ENCODE data around the gene RAET1L.
"Not testable (repeated sequence)": the region's sequence is repeated elsewhere in the genome, so short reads cannot be mapped to it uniquely, and the experiment has no call there.

Gene RAET1L

DNA sequence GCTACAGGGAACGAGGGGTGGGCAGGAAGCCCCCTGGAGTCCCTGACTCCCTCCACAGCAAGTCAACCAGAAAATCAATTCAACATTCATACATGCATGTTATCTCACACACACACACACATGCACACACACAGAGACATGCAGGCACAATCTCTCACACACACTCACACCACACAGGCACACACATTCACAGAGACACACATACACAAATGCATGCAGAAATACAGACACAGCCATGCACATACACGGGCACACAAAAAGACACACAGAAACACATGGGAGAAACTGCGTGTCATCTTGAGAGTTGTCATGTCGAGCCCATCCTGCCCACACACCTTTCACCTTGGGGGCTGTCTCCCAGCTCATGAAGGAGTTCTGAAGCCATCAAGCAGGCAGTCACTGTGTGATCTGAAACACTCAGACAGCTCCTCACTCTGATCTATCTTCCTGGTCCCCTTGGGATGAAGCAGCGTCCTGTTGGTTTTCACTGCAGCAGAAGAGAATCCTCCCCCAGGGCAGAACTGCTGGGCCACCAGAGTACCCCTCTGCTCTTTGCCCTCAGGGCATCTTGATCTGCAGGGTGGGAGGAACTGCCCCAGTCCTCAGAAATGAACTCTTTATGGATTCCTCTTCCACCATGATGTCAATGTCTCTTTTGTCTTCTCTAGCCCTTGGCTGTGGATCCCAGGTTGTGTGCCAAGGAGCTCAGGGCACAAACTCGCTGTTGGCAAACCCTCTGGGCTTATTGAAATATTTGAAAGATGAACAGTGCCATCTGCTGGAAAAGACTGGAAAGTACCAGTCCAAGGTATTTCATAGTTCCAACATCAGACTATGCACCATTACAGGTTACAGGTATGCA lies 8.8 kb downstream of the RAET1L start:
- peak in 2 of 3 donors; percentile 22 to 32 for DNase-seq (ENCODE audit: low read depth in 3 of 3, low spot score in 1 of 3)

DNA sequence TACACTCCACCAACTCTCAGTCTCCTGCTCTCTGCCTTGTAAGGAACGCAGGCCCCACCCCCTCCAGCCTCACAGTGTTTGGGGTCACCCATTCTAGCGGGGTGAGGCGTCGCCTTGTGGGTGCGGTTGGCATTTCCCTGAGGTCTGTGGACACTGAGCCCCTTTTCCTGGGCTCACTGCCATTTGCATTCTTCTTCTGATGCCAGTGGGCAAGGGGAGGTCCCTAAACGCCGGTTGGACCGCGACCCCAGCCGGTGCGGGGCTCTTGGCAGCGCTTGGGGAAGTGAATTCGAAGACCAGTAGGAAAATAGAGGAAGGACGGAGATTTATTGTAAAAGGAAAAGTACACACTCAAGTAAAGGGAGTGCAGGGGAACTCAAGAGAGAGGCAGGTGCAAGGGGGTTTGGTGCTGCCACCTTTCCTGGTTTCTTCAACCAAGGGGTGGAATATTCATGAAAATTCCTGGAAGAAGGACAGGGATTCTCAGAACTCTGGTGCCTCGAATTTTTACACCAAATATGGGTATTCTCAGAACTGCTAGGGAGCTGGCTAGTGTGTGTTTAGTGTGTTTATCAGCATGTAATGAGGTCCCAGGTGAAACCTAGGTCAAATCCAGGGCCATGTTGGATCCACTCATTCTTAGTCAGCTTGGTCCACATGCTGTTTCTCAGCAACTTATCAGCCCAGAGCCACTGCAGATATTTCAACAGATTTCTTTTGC lies 9.9 kb downstream of the RAET1L start:
- DNase-seq (ENCODE audit: low read depth in 3 of 3, low spot score in 1 of 3) = not testable (repeated sequence)

DNA sequence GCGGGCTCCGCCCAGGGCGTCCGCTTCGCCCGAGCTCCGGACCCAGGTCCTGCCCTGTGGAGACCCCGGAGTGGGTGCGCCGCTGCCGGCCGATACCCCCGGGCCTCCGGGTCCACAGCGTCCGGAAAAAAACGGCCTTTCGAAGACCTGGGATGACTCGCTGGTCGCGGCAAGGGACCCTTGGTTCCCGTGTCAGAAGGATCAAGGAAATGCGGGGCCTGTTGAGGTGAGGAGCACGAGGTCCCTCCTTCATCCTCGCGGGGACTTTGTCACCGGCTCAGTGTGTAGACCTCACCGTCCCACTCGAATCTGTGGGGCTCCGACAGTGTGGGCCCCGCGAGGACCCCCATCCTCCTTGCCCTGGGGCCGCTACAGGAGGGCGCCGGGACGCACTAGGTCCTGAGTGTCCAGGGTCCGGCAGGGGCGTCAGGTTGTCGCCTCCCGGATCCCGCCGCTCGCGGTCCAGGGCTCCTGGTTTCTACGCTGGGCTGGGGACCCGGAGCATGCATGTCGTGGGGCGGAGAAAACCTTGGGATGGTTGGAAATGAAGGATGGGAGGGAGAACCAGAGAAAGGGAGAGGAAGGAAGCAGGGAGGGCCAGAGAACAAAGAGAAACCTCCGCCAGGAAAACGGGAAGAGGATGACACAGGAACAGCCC lies 10.6 kb downstream of the RAET1L start:
- DNase-seq (ENCODE audit: low read depth in 3 of 3, low spot score in 1 of 3) = not testable (repeated sequence)

DNA sequence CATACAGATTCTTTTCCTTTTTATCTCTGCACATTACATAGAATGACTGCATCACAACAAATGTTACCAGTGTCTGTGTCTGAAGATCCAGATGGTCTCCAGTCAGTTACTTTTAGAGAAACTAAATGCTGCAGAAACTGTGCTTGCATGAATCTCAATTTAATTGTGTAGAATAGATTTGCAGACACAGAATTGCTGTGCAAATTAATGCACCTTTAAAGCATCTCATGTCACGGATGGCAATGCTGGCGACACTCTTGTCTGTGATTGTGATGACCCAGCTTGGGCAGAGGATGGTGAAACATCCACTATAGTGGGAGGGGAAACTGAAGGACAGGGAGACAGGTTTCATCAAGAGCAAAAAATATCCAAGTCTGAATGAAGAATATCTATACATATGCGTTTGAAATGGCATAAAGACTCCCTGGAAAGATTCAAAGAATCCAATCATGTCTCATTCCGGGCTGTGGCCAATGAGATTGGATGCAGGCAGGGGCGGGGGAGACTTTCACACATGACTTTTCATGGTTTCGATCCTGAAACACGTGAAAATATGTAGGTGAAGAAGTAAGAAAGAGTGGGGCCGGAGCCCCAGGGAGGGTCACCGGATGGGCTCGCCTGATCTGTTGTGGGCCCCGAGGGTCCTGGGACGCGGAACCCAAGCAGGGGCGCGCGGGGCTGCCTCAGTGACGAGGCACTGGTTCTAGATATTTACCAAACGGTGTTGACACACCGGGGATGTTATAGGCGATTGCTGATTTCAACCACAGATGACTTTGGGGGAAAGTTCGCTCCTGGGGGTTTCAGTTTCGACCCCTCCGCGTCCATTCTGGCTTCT lies 11.3 kb downstream of the RAET1L start:
- not testable (repeated sequence) for DNase-seq (ENCODE audit: low read depth in 3 of 3, low spot score in 1 of 3)

DNA sequence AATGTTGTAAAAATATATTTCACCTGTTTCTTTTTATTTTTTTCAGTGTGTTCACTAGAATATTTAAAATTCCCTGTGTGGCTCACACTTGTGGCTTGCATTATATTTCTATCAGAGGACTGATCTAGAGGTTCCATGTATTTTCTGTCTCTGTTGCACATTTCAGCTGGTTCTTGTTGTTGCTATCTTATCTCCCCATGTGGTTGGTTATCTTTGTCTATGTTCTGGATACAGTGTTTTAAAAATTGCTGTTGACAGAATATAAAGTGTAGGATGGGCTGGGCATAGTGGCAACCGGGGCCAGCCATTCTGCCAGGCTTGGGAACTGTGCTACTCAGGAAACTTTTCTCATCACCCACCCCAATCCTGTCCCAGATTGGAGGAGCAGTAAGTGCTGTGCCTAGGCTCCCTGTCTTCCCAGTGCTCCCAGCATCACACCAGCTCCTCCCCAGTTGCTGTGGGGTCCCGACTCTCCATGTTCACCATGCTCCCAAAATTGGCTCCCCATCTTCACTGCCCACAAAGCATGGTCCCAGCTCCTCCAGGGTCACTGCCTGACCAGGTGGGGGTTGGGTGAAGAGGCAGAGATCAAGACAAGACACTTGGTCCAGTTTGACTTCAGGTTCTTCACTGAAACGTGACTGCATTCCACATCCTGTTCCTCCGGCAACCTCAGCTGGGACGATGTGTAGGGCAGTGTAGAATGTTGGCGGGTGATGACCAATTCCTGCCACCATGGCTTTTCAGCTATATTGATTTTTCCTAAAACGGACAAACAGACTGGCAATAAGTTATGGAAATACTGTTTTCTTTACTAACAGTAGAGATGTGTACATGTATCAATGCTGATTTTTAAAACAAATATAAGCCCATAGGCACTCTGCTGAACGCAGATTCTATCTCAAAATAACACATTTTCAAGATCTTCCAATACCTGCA lies 12.2 kb downstream of the RAET1L start:
- not testable (repeated sequence) for DNase-seq (ENCODE audit: low read depth in 3 of 3, low spot score in 1 of 3)

DNA sequence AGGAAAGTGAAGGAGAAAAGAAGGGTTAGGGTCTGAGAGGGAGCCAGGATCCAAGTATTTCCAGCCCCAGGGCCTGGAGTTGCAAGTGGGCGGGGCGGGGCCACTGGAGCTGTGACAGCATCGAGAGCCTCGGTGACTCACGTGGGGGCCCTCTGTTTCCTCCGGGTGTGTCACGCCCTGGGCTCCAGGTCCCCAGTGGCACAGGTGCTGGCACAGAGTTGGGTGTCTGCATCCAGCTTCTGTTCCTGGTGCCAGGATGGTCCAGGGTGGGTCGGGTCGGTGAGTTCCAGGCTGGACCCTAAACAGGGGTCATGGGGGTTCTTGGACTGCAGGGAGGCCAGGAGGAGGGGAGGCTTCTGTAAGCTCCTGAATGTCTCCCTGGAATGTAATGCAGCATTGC lies 16.7 kb downstream of the RAET1L start:
- DNase-seq (ENCODE audit: low read depth in 3 of 3, low spot score in 1 of 3) = no peak

DNA sequence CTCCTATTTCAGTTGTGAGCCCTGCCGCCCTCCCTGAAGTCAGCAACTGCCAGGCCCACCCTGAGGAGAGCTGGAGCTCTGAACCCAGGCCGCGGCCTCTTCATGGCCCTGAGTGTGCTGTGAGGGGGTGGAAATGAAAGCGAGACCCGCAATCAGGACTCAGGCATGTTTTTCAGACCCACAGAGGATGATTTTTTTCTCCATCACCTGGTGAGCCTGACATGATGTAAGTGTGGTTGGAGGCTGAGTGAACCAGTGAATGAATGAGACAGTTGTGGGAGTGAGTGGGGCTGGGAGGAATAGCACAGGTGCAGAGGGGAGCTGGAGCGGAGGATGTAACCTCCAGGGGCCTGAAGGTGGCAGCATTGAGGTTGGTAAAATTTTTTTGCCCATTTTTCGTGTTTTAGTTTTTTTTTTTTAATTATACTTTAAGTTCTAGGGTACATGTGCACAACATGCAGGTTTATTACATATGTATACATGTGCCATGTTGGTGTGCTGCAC lies 18.3 kb downstream of the RAET1L start:
- no peak for DNase-seq (ENCODE audit: low read depth in 3 of 3, low spot score in 1 of 3)

DNA sequence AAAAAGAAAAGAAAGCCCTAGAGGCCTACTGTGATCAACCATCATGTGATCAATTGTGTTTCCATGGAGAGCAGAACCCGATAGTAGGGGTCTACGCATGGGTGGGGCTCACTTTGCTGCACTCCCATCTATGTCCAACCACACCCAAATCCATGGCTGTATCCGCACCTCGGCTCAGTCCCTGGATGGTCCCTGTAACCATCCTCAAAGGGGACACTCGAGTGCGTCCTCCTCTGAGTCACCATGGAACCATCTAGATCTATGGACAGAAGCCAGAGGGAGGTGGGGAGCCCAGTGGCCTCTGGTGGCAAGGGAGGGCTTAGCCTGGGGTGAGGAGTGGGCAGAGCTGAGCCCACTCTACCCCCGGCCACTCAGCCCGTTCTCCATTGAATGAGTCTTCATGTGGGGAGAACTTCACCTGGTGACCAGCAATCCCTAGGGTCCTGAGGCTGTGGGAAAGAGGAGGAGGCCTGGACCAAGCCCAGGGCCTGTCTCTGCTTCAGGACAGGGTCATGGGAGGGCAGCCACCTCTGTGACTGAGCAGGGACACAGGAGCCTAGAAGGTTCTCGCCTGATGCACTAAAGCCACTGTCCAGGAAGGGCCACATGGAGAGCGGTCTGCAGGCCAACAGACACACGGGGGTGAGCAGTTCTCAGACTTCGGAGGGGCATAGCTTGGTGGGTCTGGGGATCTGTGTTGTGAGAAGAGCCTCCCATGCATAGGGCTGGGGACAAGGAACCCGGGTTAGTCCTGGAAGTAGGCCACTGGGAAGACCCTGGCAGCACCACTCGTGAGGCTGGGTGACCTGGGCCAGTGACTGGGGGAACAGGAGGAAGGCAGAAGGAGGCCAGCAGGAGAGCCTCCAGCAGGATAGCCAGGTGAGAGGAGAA lies 19.3 kb downstream of the RAET1L start:
- no peak for DNase-seq (ENCODE audit: low read depth in 3 of 3, low spot score in 1 of 3)

DNA sequence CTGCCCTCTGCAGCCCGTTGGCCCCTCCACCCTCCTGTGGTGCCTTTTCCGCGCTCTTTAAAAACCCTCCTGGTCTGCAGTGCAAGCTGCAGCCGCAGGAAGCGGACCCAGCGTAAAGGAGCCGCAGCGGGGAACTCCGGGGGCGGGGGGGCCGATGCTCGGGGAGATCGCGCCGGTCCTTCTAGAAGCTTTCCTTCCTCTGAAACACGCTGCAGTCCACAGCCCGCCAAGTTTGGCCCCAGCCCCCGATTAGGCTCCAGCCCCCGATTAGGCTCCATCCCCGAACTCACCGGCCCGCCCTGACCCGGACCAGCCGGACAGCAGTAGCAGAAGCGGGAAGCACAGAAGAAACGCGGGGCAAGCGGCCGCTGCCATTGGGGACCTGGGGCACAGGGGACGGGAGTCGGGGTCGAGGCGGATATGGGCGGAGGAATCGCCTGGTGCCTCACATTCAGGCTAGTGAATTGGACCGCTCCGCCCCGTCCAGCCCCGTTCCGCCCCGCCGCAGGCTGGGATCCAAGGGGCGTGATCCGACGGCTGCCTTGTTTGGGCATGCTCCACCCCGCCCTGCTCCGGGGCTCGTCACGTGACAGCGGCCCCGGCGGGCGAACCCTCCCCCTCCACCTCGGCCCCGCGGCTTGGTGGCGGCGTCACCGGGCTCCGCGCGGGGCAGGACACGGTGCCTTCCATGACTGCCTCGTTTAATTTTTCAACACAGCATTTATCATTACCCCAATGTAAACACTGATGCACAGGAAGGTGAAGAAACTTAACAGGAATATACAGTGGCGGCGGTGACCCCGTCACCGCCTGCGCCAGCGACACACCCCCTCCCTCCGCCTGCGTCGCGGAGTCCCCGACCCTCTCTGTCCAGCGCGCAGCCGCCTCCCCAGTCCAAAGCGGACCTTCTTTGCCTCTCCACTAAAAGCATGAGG lies 20.3 kb downstream of the RAET1L start:
- peak; percentile 66 to 73 (median 73) for DNase-seq (ENCODE audit: low read depth in 3 of 3, low spot score in 1 of 3)

DNA sequence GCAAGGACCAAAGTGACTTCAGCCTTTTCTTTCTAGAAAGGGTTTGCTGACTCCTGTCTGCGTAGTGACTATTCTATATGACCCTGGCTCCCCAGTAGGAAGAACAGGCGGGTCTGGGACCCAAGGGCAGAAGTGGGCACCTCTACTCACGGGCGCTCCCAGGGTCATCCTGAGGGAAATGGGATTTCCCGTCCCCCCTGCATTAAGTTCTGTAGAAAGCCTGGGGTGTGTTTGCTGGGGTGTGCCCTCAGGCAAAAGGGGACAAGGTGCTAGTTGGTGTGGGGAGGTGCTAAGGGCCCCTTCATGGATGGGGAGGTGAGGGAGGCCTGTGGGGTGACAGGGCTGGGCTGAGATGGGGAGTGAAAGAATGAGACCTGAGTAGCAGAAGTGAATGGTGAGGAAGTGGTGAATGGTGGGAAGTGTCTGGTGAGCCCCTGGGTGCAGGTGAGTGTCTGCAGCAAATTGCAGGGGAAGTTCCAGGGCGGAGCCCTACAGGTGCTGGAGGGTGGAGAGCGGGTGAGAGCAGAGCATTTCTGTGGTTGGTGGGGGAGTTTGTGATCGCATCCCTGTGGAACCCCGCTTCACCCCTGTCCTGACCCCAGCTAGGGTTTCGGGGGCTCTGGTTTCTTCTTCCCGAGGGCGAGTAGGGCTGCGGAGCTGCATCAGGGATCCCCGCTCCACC lies 21.1 kb downstream of the RAET1L start:
- no peak for DNase-seq (ENCODE audit: low read depth in 3 of 3, low spot score in 1 of 3)

DNA sequence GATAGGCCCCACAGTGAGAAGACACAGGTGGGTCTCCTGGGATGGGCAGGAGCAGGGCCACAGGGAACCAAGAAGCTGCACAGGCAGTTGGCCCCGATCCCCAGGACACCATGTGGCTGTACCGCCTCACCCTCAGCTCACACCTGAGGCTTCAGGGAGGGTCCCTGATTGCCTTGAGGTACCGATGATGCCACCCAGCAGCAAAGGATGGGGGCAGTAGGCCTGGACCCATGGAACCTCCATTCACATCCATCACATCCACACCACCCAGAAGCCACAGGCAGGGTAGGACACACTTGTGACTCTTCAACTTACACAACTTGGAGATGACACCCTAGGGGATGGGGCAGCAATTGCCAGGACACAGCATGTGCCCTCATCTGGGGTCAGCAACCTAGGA lies 21.7 kb downstream of the RAET1L start:
- not testable (repeated sequence) for DNase-seq (ENCODE audit: low read depth in 3 of 3, low spot score in 1 of 3)

DNA sequence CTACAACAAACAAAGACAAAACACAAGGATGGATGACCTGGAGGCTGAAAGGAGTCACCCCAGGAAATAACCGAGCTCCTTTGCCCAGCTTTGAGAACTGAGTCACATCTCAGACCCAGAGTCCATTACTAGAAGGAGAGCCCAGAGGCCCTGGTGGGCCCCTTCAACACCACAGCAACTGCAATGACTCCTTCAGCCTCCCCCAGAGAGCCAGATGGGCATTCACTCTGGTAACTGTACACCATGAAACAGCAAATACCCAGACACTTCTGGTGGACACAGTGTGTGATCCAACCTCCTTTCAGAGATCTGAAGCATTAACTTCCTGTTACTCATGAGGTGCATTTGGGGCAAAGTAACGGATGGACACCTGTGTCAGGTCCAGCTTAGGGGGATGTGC lies 22.6 kb downstream of the RAET1L start:
- DNase-seq (ENCODE audit: low read depth in 3 of 3, low spot score in 1 of 3) = no peak

DNA sequence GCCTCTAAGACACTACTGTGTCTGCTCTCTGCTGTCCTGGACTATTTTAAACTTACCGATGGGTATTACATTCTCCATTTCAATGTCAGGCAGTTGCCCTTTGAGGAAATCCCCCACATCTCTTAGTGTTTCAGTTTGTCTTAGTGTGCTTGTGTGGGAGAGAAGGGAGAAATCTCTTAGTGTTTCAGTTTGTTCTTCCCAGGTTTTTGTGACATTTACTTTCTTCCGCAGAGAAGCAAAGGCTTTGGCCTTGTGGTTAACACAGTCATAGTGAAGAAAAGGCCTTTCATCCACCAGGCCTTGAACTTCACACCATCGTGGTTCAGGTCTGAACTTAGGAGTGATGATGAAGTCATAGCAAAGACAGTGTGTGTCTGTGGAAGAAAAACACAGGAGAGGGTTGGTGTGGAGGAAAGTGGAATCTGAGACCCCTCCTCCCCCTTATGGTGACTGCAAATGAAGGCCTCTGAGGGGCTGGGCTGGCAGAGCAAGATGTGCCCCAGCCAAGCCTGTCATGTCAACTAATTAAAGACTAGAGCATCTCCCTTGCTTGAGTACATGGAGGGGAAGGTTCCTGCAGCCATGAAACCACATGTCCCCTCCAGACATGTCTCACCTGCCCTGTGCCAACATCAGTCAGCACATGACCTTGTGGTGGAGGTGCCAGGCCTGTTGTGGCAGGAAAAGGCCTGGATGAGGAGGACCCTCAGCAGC lies 23.9 kb downstream of the RAET1L start:
- no peak for DNase-seq (ENCODE audit: low read depth in 3 of 3, low spot score in 1 of 3)

DNA sequence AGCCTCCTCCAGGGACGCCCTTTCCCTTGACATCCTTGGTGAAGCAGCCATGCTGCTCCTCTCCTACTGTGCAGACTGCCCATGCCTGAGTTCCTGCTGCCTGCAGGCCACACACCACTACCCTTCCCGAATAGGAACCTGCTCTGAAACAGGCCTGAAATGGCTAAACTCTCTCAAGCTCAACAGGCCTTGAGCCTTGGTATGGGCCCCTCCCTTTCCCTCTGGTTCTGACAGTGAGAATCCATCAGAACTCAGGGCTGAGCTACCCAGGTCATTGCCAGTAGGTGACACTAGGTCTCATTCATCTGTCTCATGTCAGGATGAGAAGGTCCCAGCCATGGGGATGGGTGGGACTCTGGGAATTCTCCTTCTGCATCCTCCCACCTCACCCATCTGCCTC lies 25.7 kb downstream of the RAET1L start:
- no peak for DNase-seq (ENCODE audit: low read depth in 3 of 3, low spot score in 1 of 3)

DNA sequence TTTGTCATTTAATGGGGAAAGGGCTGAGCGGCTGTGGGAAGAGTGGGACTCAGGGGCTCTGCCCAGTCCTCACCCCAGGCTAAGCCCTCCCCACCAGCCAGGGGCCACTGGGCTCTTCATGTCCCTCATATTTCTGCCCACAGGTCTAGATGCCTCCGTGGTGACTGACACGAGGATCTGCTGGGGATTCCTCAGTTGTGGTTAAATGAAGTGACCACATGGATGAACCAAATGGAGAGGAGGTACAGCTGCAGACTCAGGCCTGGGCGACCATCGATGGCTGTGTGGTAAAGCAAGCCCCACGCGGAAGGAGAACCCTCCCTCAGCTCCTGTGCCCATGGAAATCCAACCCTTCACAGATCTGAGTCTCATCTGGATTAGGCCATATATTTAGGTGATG lies 29.4 kb downstream of the RAET1L start:
- no peak for DNase-seq (ENCODE audit: low read depth in 3 of 3, low spot score in 1 of 3)

DNA sequence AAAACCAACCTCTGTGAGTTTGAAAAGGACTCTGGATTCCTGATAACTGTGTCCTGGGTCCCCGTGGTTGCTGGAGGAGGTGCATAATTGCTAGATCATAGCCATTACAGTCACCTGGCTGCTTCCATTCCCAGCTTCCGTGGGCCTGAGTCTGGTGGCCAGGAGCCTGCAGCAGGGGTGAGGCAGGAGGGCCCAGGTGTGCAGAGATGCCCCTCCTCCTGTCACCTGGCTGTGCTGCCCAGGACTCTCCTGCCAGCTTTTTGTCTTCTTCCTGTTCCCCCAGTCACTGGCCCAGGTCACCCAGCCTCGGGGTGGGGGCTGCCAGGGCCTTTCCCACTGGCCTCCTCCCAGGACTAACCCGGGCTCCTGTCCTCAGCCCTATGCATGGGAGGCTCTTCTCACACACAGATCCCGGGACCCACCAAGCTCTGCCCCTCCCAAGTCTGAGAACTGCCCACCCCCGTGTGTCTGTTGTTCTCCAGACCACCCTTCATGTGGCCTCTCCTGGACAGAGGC lies 30.0 kb downstream of the RAET1L start:
- DNase-seq (ENCODE audit: low read depth in 3 of 3, low spot score in 1 of 3) = no peak
